ENCODE data around the gene HERPUD2. TPM values are rescaled to one million over a fixed set of nuclear protein-coding genes. Genes with fewer than 3 reads are reported as not detected.
"Not testable (repeated sequence)": the region's sequence is repeated elsewhere in the genome, so short reads cannot be mapped to it uniquely, and the experiment has no call there.

HERPUD2 gene
- total and polyA plus RNA-seq, 2 donors (not counting 3 experiments of a cell fraction or from before 2014, with no cell fraction given), result 33.9 to 42.0 TPM

- FAIRE-seq (no peak), DNase-seq (ENCODE audit: low read depth, low spot score) (no peak)
- intact Hi-C loops (cut with micrococcal nuclease), result no loop called here
Measured at GRCh38 chr7:35584990-35585389, 109.9 kb downstream of the HERPUD2 start.

GRCh38 chr7:35584533-35584932 lies 110.4 kb downstream of the HERPUD2 start:
- CTCF ChIA-PET, result interaction anchor here (0.7 kb wide), 1 partner anchor 30 kb away, joined by 3 read pairs; no protein-coding TSS in a partner anchor
- intact Hi-C loops (cut with micrococcal nuclease); BruUV-seq (replicated peaks): not testable (repeated sequence)

More at GRCh38 chr7:35584990-35585389, 109.9 kb downstream of the HERPUD2 start:
- Histone ChIP-seq H3K27me3 (ENCODE audit: control insufficient read depth in 2 of 2, insufficient read depth in 2 of 2, low read length in 2 of 2) (peaks cover 1 to 4% of the 10 kb centered on the region in 2 experiments), H3K9ac (replicated peaks; ENCODE audit: extremely low read depth, insufficient read depth, low read length) (no peak overlapping the region), H3K4me2 (ENCODE audit: insufficient read depth, low read length) (no peak overlapping the region), H3K79me2 (ENCODE audit: control insufficient read depth, insufficient read depth, low read length) (no peaks in the 10 kb centered on the region), H3K4me3 (replicated peaks in 1 of 3; ENCODE audit: insufficient read depth in 1 of 3, low read depth in 1 of 3, low read length in 3 of 3) (no peak overlapping the region), H4K20me1 (replicated peaks; ENCODE audit: control insufficient read depth, extremely low read depth, insufficient read depth, low read length) (no peaks in the 10 kb centered on the region), H3K9me1 (replicated peaks; ENCODE audit: control insufficient read depth, extremely low read depth, insufficient read depth, low read length) (no peaks in the 10 kb centered on the region), H2AFZ (ENCODE audit: low read depth, low read length) (no peak overlapping the region), H3K27ac (ENCODE audit: insufficient read depth, low read depth, low read length) (no peak overlapping the region), H3K36me3 (ENCODE audit: control insufficient read depth in 2 of 2, extremely low read depth in 1 of 2, insufficient read depth in 2 of 2, low read length in 2 of 2) (no peaks in the 10 kb centered on the region), H3K9me3 (replicated peaks; ENCODE audit: control insufficient read depth, insufficient read depth, low read length) (no peaks in the 10 kb centered on the region), H3K4me1 (ENCODE audit: control insufficient read depth, extremely low read depth, insufficient read depth, low read length) (no peaks in the 10 kb centered on the region)
- ChIA-PET POLR2A (no interaction called here), CTCF (interaction anchor here (0.7 kb wide), 2 partner anchors 31 to 160 kb away, joined by 3 read pairs; no protein-coding TSS in a partner anchor)
- no TSS peak for BruUV-seq (replicated peaks)
- TF ChIP-seq POLR2A (IDR thresholded peaks at IDR 0.05; ENCODE audit: low read depth, low read length), result no peak
- no peak for TF ChIP-seq MAX (IDR thresholded peaks at IDR 0.05; ENCODE audit: insufficient read depth, insufficient read length)
- no peak for TF ChIP-seq JUN (IDR thresholded peaks at IDR 0.05; ENCODE audit: borderline replicate concordance, insufficient read depth, insufficient read length, low read depth)
- no peak for TF ChIP-seq FOS (IDR thresholded peaks at IDR 0.05; ENCODE audit: borderline replicate concordance, insufficient read depth, low read length)
- TF ChIP-seq POLR2AphosphoS5 (IDR thresholded peaks at IDR 0.05; ENCODE audit: insufficient read depth, low read depth, low read length), result no peak
- TF ChIP-seq GATA2 (IDR thresholded peaks at IDR 0.05; ENCODE audit: insufficient read depth, insufficient read length, low read depth, low read length), result no peak
- TF ChIP-seq EZH2 (IDR thresholded peaks at IDR 0.05; ENCODE audit: borderline replicate concordance, low read depth, low read length, severe bottlenecking), result no peak
- TF ChIP-seq CTCF (IDR thresholded peaks at IDR 0.05; ENCODE audit: extremely low read depth in 1 of 2, insufficient read depth in 1 of 2, low read depth in 1 of 2, low read length in 2 of 2), result no peak
- no peak for TF ChIP-seq MYC (IDR thresholded peaks at IDR 0.05; ENCODE audit: low read depth, low read length)
- dilution Hi-C loops (cut with MboI; ENCODE audit: extremely low pct_ligation_motif_present, low sequenced_read_pairs), result no loop called here

More at GRCh38 chr7:35584533-35584932, 110.4 kb downstream of the HERPUD2 start:
- H3K4me3 ChIP-seq (replicated peaks in 1 of 3; ENCODE audit: insufficient read depth in 1 of 3, low read depth in 1 of 3, low read length in 3 of 3); H3K36me3 ChIP-seq (ENCODE audit: control insufficient read depth in 2 of 2, extremely low read depth in 1 of 2, insufficient read depth in 2 of 2, low read length in 2 of 2); dilution Hi-C loops (cut with MboI; ENCODE audit: extremely low pct_ligation_motif_present, low sequenced_read_pairs); H4K20me1 ChIP-seq (replicated peaks; ENCODE audit: control insufficient read depth, extremely low read depth, insufficient read depth, low read length); H3K9me3 ChIP-seq (replicated peaks; ENCODE audit: control insufficient read depth, insufficient read depth, low read length); POLR2A ChIA-PET; H3K27me3 ChIP-seq (ENCODE audit: control insufficient read depth in 2 of 2, insufficient read depth in 2 of 2, low read length in 2 of 2); DNase-seq (ENCODE audit: low read depth, low spot score); H3K27ac ChIP-seq (ENCODE audit: insufficient read depth, low read depth, low read length); H3K9ac ChIP-seq (replicated peaks; ENCODE audit: extremely low read depth, insufficient read depth, low read length); FAIRE-seq; H3K4me1 ChIP-seq (ENCODE audit: control insufficient read depth, extremely low read depth, insufficient read depth, low read length); H3K9me1 ChIP-seq (replicated peaks; ENCODE audit: control insufficient read depth, extremely low read depth, insufficient read depth, low read length); H3K79me2 ChIP-seq (ENCODE audit: control insufficient read depth, insufficient read depth, low read length); H2AFZ ChIP-seq (ENCODE audit: low read depth, low read length); H3K4me2 ChIP-seq (ENCODE audit: insufficient read depth, low read length): not testable (repeated sequence)

All from endothelial cell of umbilical vein (primary cell).